ENCODE measurements around the gene STX12.
"Not testable (repeated sequence)": the region's sequence is repeated elsewhere in the genome, so short reads cannot be mapped to it uniquely, and the experiment has no call there.

The STX12 gene

DNA sequence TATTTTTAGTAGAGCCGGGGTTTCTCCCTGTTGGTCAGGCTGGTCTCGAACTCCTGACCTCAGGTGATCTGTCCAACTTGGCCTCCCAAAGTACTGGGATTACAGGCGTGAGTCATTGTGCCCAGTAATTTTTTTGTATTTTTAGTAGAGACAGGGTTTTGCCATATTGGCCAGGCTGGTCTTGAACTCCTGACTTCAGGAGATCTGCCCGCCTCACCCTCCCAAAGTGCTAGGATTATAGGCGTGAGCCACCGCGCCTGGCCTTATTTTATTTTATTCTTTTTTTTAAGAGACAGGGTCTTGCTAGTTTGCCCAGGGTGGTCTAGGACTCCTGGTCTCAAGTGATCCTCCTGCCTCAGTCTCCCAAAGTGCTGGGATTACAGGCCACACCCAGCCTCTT lies 98.1 kb downstream of the STX12 start:
- DNase-seq = not testable (repeated sequence)

DNA sequence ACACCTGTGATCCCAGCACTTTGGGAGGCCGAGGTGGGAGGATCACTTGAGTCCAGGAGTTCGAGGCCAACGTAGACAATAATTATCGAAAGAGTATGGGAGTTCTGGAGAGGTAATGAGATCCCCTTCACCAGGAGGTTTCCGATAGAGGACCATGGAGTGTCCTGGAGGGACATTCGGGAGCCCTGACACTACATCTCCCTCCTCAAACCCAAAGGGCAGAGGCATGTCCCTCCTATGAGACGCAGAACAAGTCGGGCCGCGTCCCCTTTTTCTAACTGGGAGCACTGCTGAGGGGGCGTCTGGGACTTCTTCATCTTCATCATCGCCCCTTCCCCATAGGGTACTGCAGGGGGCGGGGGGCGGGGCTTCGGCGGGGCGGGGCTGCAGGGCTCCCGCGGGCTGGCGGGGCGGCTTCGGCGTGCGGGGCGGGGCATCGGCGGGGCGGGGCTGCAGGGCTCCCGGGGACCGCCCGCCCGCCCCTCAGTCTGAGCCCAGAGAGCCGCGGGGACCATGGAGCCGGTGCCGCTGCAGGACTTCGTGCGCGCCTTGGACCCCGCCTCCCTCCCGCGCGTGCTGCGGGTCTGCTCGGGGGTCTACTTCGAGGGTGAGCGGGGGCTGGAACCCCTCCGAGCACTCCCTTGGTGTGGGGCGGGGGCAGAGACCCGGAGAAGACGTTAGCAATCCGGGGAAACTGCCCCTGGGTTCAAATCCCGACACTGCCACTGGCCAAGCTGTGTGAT lies 99.2 kb downstream of the STX12 start, which contains the start of gene THEMIS2:
TSS of gene THEMIS2 (plus strand) at position 486 of the 743 bp plus-strand sequence. CDS start at position 514, 28 bp downstream.
- DNase-seq = no peak

DNA sequence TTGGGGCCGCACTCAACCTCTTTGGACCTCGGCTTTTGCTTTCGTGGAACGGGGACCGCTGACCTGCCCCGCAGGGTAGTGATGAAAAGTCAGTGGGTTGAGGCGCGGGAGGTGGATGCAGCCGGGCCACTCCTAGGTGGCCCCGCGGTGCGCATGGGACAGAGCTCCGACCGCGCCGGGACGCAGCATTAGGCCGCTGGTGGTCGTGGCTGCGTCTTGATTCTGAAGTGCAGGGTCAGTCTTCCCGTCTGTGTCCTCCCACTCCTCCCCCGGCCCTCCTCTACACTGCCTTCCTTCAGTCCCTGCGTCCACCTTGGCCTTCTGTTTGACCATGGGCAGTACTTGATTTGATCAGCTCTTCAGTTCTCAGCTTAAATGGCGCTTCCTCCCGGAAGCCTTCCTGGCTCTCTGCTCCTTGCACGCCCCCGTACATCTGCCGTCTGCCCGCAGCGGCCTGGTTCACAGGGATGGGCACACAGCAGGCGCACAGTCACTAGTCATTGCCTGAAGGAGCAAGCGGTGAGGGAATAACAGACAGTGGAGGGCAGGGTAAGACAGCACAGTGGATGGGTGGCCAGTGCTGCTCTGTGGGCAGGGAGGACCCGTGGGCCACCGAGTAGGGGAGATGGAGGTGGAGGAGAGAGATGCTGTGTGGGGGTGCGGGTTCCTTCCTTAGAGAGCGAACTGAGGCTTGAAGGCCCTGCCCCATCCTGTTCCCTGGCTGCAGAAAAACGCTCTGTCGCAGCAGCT lies 100.0 kb downstream of the STX12 start:
- no peak for DNase-seq

DNA sequence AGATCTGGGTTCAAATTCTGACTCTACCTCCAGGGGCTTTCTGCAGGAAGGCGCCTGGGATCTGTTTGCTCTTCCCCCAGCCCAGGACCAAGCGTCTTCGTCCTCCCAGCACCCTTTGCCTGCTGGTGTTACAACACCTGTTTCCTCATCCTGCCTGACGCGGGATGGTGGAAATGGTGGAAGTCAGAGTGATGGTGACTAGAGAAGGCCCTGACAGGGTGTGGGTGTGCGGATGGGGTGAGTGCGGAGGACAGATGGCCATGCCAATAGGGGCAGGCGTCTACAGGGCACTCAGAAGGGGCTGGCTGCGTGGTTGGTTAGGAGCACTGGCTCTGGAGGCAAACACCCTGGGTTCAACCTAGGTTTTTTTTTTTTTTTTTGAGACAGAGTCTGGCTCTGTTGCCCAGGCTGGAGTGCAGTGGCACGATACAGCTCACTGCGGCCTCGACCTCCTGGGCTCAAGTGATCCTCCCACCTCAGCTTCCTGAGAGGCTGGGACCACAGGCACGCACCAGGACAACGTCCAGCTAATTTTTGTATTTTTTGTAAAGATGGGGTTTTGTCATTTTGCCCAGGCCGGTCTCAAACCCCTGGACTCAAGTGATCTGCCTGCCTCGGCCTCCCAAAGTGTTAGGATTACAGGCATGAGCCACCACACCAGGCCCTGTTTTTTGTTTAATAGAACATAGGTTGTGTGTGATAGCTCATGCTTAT lies 100.8 kb downstream of the STX12 start:
- DNase-seq = no peak

Data from NCI-H2081 (cell line).